Ishikawa (cell line): ENCODE results near the gene ADTRP.

Experiments
- CEBPB ChIP-seq: IDR thresholded peaks from 2 replicates; pipeline ENCODE4 v1.6.1; 2012
- CREB1 ChIP-seq: IDR thresholded peaks from 2 replicates; pipeline ENCODE4 v1.6.1; 2012; ENCODE audit warnings: low read depth
- EGR1 ChIP-seq: IDR thresholded peaks from 2 replicates; pipeline ENCODE4 v1.6.1; 2012
- EP300 ChIP-seq: IDR thresholded peaks from 2 replicates; pipeline ENCODE4 v1.6.1; 2012; ENCODE audit warnings: borderline replicate concordance
- FOXM1 ChIP-seq: IDR thresholded peaks from 2 replicates; pipeline ENCODE4 v1.6.1; 2012; ENCODE audit warnings: low read depth, borderline replicate concordance
- NFIC ChIP-seq: IDR thresholded peaks from 2 replicates; pipeline ENCODE4 v1.6.1; 2012
- RAD21 ChIP-seq: IDR thresholded peaks from 2 replicates; pipeline ENCODE4 v1.6.1; 2012; ENCODE audit warnings: low read depth
- TAF1 ChIP-seq: IDR thresholded peaks from 2 replicates; pipeline ENCODE4 v1.6.1; 2012; ENCODE audit warnings: low read depth, mild to moderate bottlenecking
- TCF12 ChIP-seq: IDR thresholded peaks from 2 replicates; pipeline ENCODE4 v1.6.1; 2012; ENCODE audit warnings: low read depth
- TEAD4 ChIP-seq: IDR thresholded peaks from 2 replicates; pipeline ENCODE4 v1.6.1; 2012
- YY1 ChIP-seq: IDR thresholded peaks from 2 replicates; pipeline ENCODE4 v1.6.1; 2012; ENCODE audit warnings: low read depth
- ZBTB7A ChIP-seq: IDR thresholded peaks from 2 replicates; pipeline ENCODE4 v1.6.1; 2012; ENCODE audit warnings: low read depth
- TF ChIP-seq, protein P1 (sequence below): IDR thresholded peaks from 2 replicates; pipeline ENCODE4 v1.6.1; 2012
- TF ChIP-seq, protein P2 (sequence below): IDR thresholded peaks from 2 replicates; pipeline ENCODE4 v1.6.1; 2012; ENCODE audit warnings: low read depth, mild to moderate bottlenecking
- TF ChIP-seq, protein P3 (sequence below): IDR thresholded peaks from 2 replicates; pipeline ENCODE4 v1.6.1; 2012

ADTRP gene

DNA sequence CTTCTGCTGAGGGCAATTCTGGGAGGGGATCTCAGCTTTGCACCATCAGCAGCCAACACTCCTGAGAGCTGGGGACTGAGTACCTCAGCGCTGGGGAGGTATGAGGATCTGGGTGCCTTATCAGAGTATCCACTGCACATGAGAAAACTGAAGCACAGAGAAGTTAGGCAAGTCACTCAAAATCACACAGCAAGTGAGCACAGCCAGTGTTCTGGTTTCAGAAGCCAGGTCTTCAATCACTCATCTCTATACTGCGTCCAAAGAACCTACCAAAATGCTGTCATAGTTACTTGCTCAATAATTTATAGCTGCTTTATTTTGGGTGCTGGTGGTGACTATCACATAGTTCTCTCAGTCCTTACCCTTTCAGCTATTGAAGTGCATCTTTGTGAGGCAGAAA, 5.0 kb downstream of the ADTRP start:
- TF ChIP-seq EP300 (no peak), FOXM1 (no peak), YY1 (no peak), CREB1 (no peak), RAD21 (no peak)
- TF ChIP-seq, protein P1, sequence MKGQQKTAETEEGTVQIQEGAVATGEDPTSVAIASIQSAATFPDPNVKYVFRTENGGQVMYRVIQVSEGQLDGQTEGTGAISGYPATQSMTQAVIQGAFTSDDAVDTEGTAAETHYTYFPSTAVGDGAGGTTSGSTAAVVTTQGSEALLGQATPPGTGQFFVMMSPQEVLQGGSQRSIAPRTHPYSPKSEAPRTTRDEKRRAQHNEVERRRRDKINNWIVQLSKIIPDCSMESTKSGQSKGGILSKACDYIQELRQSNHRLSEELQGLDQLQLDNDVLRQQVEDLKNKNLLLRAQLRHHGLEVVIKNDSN, result no peak
- TF ChIP-seq, protein P2, sequence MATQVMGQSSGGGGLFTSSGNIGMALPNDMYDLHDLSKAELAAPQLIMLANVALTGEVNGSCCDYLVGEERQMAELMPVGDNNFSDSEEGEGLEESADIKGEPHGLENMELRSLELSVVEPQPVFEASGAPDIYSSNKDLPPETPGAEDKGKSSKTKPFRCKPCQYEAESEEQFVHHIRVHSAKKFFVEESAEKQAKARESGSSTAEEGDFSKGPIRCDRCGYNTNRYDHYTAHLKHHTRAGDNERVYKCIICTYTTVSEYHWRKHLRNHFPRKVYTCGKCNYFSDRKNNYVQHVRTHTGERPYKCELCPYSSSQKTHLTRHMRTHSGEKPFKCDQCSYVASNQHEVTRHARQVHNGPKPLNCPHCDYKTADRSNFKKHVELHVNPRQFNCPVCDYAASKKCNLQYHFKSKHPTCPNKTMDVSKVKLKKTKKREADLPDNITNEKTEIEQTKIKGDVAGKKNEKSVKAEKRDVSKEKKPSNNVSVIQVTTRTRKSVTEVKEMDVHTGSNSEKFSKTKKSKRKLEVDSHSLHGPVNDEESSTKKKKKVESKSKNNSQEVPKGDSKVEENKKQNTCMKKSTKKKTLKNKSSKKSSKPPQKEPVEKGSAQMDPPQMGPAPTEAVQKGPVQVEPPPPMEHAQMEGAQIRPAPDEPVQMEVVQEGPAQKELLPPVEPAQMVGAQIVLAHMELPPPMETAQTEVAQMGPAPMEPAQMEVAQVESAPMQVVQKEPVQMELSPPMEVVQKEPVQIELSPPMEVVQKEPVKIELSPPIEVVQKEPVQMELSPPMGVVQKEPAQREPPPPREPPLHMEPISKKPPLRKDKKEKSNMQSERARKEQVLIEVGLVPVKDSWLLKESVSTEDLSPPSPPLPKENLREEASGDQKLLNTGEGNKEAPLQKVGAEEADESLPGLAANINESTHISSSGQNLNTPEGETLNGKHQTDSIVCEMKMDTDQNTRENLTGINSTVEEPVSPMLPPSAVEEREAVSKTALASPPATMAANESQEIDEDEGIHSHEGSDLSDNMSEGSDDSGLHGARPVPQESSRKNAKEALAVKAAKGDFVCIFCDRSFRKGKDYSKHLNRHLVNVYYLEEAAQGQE, result no peak
- TF ChIP-seq, protein P3, sequence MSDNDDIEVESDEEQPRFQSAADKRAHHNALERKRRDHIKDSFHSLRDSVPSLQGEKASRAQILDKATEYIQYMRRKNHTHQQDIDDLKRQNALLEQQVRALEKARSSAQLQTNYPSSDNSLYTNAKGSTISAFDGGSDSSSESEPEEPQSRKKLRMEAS, result no peak

- TF ChIP-seq EP300 (no peak), EGR1 (no peak), ZBTB7A (no peak), TEAD4 (no peak), CREB1 (no peak), NFIC (no peak)
- TF ChIP-seq, protein P3, result no peak
Observed at GRCh38 chr6:11773013-11773412, 5.6 kb downstream of the ADTRP start.

GRCh38 chr6:11772109-11772825, 6.3 kb downstream of the ADTRP start:
- no peak for TF ChIP-seq TCF12
- peak; percentile 77; the same call in 1 of the 2 replicates for TF ChIP-seq CEBPB
- no peak for TF ChIP-seq NFIC
- peak; percentile 33; the same call in 1 of the 2 replicates for TF ChIP-seq TEAD4
- TF ChIP-seq CREB1, result no peak
- TF ChIP-seq FOXM1, result no peak

DNA sequence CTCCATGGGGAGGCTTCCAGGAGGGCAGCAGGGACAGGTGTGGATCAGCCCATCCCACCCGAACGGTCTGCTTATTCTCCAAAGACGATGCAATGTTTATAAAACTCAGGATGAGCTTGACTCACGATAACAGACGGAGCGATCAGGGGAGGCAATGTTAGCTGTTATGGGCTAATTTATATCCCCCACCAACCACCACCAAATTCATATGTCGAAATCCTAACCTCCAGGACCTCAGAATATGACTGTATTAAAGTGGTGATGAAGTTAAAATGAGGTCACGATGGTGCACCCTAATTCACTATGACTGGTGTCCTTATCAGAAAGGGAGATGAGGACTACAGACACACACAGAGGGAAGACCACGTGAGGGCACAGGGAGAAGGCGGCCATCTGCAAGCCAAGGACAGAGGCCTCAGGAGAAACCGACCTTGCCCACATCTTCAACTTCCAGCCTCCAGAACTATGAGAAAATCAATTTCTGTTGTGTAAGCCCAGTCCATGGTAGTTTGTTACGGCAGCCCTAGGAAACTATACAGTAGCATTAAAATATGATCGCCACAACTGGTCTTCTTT, 7.0 kb downstream of the ADTRP start:
- no peak for TF ChIP-seq RAD21
- TF ChIP-seq NFIC, result no peak
- TF ChIP-seq EP300, result no peak
- TF ChIP-seq YY1, result no peak
- TF ChIP-seq ZBTB7A, result no peak
- TF ChIP-seq, protein P1, result no peak
- no peak for TF ChIP-seq TCF12
- TF ChIP-seq FOXM1, result no peak
- TF ChIP-seq, protein P2, result no peak

GRCh38 chr6:11770546-11771466, 7.8 kb downstream of the ADTRP start:
- TF ChIP-seq TAF1 (no peak), ZBTB7A (no peak), EGR1 (no peak), RAD21 (no peak), CREB1 (no peak), NFIC (no peak), EP300 (no peak), TEAD4 (no peak), YY1 (no peak), FOXM1 (no peak), CEBPB (no peak), TCF12 (no peak)
- TF ChIP-seq, protein P2, result no peak
- TF ChIP-seq, protein P1, result no peak
- TF ChIP-seq, protein P3, result no peak
